HCT116 (cell line): ENCODE data around the gene CCDC89.

Experiments used
- CEBPB ChIP-seq: IDR thresholded peaks from 2 replicates; pipeline ENCODE4 v1.6.1; 2012; ENCODE audit warnings: low read depth
- EZH2 ChIP-seq: fragments of 200-600 bp; sonication (generic); IDR thresholded peaks from 2 replicates; pipeline ENCODE4 v1.6.1; 2017; ENCODE audit warnings: antibody characterized with exemption, mixed run types
- EZH2phosphoT487 ChIP-seq: fragments of 200-600 bp; IDR thresholded peaks from 2 replicates; pipeline ENCODE4 v1.6.1; 2018; ENCODE audit warnings: antibody characterized with exemption, borderline replicate concordance
- SIN3A ChIP-seq: IDR thresholded peaks from 2 replicates; pipeline ENCODE4 v1.6.1; 2012; ENCODE audit warnings: low read depth
- SP1 ChIP-seq: IDR thresholded peaks from 2 replicates; pipeline ENCODE4 v1.6.1; 2012; ENCODE audit warnings: low read depth
- ZNF274 ChIP-seq: fragments of 200-500 bp; sonication (Bioruptor generic); IDR thresholded peaks from 2 replicates; pipeline ENCODE4 v1.6.1; 2014; ENCODE audit warnings: mild to moderate bottlenecking, low read depth, low read length, inconsistent platforms
- TF ChIP-seq, protein P1 (sequence below), 3 experiments: fragments of 200-600 bp in 1 of 3; sonication (generic) in 1 of 3; IDR thresholded peaks in 2 of 3; conservative IDR thresholded peaks in 1 of 3; 2 replicates each; pipeline ENCODE4 v1.5.1; 2012 to 2017; ENCODE audit warnings: low read depth in 2 of 3, low read length in 2 of 3, antibody characterized with exemption in 1 of 3, borderline replicate concordance in 1 of 3, control low read depth in 1 of 3, mild to moderate bottlenecking in 1 of 3, mixed read lengths in 1 of 3, mixed run types in 1 of 3, moderate library complexity in 1 of 3; ENCODE audit not compliant: insufficient read depth in 1 of 3

DNA sequence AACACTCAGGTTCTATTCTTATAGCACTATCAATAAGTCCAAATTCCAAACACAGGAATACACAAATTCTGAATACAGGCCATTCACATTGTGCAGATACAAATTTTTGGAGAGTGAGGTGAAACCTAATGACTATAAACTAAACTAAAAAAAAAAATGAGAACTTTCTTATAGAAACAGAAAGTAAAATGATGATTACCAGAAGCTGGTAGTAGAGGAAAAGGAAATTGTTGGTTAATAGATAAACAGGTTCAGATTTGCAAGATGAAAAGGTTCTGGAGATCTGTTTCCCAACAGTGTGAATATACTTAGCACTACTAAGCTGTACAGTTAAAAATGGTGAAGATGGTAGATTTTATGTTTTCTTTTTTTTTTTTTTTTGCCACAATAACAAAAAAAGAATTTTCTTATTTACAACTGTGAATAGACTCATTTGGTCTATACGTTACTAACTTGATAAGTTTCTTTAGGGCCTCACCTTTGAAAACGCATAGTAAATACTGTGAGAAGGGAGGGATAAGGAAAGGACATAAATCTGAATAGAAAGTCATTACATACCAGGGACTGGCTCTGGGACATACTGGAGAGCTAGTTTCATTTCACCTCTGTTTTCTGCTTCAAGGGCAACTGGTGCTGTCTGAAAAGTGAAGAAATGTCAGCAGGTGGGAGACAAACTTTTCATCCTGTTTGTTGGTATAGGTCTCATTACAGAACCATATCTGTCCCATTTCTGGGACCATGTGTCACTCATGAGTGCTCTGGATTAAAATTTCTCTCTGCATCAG lies 14.2 kb upstream of the CCDC89 start:
- TF ChIP-seq, protein P1, sequence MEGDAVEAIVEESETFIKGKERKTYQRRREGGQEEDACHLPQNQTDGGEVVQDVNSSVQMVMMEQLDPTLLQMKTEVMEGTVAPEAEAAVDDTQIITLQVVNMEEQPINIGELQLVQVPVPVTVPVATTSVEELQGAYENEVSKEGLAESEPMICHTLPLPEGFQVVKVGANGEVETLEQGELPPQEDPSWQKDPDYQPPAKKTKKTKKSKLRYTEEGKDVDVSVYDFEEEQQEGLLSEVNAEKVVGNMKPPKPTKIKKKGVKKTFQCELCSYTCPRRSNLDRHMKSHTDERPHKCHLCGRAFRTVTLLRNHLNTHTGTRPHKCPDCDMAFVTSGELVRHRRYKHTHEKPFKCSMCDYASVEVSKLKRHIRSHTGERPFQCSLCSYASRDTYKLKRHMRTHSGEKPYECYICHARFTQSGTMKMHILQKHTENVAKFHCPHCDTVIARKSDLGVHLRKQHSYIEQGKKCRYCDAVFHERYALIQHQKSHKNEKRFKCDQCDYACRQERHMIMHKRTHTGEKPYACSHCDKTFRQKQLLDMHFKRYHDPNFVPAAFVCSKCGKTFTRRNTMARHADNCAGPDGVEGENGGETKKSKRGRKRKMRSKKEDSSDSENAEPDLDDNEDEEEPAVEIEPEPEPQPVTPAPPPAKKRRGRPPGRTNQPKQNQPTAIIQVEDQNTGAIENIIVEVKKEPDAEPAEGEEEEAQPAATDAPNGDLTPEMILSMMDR (IDR thresholded peaks at IDR 0.05 in 2 of 3, conservative IDR thresholded peaks at IDR 0.05 in 1 of 3; ENCODE audit: borderline replicate concordance in 1 of 3, insufficient read depth in 1 of 3, low read depth in 2 of 3, low read length in 2 of 3): no peak
- TF ChIP-seq CEBPB: no peak
- no peak for TF ChIP-seq EZH2phosphoT487
- no peak for TF ChIP-seq SP1
- no peak for TF ChIP-seq EZH2
- no peak for TF ChIP-seq ZNF274
- TF ChIP-seq SIN3A: no peak
